ENCODE measurements around the gene CTBP1. TPM values are rescaled to one million over a fixed set of nuclear protein-coding genes. Genes with fewer than 3 reads are reported as not detected.

CTBP1 gene
- polyA plus RNA-seq, 5 donors, result 81.1 to 178 (median 115) TPM

DNA sequence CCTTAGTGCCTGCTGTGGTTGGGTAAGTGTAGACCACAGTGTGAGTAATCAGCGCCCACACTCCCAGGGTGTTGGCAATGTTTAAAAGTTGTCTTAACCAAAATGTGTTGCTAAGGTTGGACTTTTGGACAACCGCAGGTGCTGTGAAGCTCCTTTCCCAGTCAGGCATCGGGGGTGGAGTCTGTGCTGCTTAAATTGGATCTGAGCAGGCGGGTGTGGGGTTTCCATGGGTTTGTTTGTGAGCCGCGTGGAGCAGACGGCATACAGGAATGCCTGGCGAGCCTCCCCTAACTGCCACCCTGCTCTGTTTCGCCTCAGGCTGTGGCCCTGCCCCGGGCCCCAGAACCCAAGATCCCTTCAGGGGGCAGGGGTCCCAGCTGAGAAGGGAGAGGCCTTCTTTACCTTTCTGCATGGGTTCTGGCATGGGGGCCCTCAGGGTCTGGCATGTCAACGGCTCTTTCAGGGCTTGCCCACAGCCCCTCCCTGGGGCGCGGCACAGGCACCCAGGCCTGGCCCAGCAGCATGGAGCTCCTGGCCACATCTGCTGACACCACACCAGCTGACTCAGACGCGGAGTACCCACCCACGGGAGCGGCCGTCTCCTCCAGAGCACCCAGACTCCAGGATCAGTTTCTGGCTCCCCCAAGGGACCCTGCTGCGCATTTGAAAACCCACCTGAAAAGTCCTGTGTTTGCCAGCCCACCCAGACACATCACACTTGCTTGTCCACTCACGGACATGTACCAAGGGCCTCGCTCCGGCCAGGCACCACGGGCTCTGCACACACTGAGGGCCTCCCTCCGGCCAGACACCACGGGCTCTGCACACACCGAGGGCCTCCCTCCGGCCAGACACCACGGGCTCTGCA, 71.4 kb downstream of the CTBP1 start:
- DNase-seq, result no peak

DNA sequence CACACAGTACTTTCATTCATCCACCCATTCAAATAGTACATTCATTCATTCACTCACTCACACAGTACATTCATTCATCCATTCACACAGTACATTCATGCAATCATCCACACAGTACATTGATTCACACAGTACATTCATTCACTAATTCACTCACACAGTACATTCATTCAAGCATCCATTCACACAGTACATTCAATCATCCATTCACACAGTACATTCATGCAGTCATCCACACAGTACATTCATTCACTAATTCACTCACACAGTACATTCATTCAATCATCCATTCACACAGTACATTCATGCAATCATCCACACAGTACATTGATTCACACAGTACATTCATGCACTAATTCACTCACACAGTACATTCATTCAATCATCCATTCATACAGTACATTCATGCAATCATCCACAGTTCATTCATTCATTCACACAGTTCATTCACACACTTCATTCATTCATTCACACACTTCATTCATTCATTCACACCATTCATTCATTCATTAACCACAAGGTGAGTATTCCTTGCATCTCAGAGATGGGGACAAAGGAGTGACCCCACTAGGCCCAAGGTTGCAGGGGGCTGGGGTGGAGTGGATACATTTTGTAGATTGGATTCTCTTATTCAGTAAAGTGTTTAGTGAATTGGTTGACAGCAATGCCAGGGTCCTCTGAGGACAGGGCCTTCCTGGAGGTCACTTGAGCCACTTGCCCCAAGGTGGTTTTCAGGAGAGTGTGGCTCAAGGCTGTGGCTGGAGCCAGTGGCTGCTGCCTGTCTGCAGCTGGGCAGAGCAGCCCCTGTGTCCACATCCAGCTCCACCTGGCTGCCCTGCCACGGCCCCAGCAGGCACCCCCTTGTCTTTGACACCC, 72.3 kb downstream of the CTBP1 start:
- DNase-seq, result no peak

DNA sequence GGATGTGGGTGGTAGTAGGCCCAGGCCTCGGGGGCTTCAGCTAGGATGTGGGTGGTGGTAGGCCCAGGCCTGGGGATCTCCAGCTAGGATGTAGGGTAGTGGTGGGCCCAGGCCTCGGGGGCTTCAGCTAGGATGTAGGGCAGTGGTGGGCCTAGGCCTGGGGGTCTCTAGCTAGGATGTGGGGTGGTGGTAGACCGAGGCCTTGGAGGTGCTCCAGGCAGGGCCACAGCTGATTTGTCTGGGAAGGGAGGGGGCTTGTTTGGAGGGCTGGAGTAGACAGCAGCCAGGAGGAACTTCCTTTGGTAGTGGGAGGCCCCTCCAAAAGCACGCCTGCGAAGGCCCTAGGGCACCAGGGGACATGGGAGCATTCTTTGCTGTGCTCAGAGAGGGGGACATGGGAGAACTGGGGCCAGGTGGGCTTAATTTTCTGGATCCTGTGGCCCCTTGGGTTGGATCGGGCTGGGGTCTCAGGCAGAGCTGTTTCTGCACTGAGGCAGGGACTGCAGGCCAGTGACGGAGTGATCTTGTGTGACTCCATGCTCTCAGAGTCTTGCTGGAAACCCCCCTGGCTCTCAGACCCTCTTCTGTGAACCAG, 73.2 kb downstream of the CTBP1 start:
- DNase-seq, result no peak

DNA sequence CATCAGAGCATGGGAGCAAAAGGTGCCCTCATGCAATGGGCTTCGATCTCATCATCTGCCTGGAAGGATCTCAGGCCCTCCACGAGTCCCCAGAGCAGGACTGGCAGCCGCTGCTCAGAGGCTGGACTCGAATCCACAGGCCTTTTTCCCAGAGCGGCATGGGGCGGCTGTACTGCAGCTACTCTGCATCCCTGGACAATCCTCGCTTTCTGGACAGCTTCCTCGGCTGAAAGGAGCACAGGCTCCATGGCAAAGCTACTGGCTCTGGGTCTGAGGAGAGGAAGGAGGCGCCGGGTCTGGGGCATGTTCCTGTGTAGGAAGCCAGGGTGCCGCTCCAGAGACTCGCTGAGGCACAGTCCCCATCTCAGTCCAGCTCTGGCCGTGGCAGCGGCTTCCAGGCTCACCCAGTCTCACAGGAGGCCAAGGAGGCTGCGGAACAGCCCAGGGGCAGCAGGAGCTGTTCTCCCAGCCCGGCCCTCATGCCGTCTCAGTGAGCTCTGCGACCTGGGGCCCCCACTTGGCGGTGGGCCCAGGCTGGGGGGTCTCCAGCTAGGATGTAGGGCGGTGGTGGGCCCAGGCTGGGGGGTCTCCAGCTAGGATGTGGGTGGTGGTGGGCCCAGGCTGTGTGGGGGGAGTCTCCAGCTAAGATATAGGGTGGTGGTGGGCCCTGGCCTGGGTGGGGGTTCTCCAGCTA, 73.8 kb downstream of the CTBP1 start:
- no peak for DNase-seq

DNA sequence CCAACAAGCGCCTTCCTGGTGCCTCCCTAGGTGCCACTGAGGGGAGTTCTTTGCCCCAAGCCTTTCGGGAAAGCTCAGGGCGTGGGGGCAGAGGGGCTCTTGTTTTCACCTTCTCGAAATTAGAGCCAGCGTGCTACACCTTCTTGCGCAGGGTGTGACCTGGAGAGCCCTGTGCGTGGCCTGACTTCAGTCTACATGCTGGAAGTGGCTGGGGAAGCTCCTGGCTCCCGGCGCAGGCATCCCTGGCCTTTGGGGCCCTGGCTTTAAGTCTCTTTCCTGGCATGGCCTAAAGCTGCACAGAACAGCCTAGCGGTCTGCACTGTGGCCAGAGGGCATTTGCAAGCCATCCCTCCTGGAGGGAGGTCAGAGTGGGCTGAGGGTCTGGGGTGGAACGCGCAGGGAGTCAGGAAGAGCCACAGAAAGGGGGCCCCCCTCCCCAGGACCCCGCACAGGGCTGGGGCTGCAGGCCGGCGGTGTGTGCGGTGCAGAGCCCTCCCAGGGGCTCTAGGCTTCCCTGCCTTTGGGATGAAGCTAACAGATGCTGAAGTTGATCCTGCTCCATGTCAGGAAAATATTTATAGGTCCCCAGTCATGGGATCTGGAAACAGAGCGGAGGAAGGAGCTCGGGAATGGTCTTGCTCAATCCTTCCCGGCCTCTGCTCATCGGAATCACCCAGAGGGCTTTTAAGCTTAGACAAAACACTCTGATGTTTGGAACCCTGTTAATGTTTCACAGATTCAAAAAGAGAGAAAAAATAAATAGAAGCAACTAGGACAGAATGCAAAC, 75.8 kb downstream of the CTBP1 start:
- no peak for DNase-seq

DNA sequence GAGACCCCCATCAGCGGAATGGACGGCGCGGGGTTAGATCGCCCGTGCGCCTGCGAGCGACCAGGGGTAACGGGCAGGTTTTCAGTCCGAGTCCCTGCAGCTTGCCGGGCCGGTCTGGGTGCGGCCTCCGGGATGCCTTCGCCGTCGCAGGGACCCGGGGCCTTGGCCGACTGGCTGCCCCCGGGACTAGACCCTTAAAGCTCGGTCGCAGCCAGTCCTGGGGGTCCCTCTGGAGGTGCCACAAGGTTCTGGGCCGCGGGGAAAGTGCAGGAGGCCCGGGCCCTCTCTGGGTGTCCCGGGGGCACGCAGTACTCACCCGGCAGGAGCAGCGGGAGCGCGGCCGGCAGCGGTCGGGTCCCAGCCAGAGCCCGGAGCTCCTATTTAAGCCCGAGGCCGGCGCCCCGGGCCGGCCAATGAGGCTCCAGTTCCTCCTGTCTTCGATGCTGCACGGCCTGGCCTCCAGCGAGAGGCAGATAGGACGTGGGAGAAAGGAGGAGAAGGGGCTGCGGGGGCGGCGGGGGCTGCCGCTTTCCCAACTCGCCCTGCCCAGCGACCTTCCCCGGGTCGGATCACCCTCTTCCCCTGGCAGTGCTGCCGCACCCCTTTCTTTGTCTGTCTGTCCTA, 76.6 kb downstream of the CTBP1 start, which contains the start of gene SPON2:
SPON2 (minus strand) TSS at position 356 of the 624 bp plus-strand sequence.
- no peak for DNase-seq

DNA sequence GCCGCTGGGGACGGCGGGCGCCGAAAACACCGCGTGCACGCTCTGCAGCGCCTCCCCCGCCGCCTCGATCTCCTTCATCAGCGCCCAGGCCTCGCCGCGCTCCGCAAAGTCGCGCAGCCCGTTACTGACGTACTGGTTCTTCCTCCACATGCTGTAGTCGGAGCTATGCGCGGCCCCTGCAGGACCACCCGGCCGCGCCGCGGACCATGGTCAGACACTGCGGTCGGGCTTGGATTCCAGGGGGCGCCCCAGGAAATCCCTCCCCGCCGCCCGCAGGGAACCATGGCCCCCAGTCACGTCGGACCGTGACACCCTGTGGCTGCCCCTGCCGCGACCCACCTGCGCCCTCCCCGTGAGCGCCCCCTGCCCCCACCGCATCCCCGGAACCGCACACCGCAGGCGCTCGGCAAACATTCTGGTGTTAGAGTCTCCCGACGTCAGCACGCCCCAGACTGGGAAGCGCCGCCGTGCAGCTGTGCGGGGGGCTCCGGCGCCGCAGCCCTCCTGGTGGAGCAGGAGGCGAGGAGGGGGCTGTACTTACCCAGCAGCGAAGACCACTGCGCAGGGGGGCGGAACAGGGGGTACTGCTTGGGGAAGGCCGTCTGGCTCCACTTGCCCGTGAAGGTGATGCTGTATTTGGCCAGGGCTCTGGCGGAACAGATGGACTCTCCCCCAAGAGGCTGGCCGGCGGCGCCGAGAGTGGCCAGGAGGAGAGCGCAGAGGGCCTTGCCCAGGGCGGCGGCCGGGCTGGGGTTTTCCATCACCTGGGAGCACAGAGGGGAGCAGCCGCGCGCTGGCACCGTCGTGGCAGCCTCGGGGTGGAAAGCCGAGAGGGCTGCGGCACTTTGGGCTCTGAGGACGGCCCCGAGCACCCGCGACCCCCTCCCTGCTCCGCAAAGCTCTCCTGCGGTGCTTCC, 77.4 kb downstream of the CTBP1 start:
- no peak for DNase-seq

DNA sequence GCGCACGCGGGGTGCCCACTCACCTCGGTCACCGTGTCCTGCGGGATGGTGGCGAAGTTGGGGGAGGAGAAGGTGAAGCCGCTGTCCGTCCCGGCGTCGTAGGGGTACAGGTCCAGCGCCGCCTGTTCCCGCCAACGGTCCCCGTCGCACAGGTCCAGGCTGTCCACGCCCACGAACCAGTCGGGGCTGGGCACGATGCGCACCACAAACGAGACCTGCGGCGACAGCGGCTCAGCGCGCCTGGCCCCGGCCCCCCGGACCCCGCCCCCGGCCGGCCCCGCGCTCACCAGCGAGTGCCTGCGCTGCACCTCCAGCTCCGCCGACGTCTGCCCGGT, 78.0 kb downstream of the CTBP1 start:
- no peak for DNase-seq

DNA sequence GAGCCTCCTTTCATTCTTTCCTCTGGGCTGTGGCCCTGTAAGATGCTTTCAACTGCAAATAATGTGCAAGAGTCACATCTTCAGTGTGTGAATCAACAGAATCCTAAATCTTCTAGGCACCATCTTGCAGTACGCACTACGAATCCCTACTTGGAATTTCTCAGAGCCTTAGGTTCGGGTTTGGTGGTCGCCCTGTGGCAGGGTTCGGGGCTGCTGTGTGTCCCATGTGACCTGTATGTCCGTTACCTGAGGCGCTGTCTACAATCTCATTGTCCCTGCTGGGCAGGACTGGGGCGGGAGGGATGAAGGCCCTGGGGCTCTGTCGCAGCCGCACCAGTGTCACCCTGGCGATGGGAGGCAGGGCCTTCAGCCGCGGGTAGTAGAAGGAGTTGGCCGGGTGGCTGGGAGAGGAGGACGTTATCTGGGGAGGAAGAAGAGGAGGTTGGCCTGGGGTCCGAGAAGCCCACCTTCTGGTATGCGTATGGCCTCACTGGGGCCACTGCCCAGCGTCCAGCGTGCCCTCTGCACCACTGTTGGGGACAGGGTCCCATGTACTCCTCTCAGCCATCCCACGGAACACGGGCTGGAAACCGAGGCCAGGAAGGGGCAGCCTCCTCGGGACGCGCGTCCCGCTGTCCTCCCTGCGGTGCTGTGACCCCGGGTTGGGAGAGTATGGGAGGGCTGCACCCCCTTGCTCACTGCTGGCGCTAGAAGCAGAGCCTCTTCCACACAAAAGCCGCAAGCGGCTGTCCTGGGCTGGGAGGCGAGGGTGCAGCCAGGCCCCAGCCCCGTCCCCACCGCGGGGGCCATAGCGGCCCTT, 78.6 kb downstream of the CTBP1 start:
- no peak for DNase-seq

DNA sequence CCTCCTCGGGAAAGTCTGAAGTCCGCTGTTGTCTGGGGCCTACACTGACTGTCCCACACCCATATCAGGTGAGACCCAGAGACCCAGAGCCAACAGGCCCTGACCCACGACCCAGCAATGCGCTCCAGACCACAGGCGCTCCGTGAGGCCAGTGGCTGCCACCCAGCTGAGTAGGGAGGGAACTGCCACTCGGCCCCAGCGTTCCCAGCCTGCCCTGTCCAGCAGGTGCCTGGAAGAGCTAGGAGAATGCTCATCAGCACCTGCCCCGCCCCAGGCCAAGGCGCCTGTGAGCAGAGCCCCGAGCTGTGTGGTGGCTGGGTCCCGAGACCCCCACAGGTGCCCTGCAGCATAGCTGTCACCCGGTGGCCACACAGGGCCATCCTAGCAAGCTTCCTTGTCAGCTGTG, 79.2 kb downstream of the CTBP1 start:
- DNase-seq, result no peak

DNA sequence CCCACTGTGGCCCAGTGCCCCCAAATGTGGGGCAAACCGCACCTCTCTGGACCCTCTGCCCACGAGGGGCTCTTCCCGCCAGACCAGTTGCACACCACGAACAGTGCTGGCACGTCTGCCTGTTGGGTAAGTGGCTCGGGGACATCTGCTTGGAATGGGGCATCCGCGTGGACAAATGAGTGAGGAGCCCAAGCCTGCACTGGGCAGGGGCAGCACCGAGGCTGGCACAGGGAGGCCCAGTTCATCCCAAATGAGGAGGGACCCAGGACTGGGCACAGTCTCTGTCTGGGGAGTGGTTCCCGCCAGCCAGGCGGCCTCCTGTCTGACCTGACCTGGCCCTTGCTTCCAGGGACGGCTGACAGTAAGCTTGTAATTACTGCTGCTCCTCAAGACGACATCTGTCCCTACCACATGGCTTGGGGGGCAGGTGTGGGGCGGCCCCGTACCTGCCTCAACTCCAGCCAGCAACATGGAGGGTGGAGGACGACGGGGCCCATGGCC, 79.7 kb downstream of the CTBP1 start:
- DNase-seq, result no peak

DNA sequence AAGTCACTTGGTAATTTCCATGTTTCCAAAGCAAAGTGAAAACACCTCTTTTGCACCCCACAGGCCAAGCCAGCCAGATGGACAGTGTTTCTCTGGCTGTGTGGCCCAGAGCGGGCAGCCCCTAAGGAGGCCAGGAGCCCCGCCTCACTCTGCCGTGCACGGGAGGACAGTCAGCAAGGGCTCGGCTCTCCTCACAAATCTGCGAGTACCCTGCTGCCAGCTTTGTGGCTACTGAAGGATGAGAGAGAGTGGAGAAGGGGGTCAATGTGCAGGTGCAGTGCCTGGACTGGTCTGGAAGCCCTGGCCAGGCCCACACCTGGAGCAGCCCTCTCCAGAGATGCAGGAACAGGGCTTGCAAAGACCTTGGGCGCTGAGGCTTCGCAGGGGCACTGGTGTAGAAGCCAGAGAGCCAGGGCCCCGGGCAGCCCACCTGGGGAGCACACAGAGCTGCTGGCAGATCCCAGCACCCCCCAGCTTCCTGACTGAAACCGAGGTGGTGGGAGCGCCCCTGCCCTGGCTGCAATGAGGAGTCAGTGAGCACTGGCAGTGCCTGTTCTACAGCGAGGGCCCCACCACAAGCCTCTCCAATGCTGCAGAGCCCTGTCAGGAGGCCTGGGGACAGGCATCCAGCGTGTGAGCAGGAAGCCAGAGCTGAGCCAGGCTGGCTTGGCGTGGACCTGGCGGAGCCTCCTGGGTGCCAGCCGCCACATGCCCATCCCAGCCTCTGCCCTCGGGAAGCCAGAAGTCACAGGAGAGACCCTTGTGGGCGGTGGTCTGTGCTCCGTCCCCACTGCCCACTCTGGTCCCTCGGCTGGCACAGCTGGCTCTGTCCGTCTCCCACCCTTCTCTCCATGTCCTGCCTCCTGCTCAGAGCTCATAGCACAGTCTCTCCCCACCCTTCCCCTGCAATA, 80.5 kb downstream of the CTBP1 start:
- DNase-seq, result no peak

DNA sequence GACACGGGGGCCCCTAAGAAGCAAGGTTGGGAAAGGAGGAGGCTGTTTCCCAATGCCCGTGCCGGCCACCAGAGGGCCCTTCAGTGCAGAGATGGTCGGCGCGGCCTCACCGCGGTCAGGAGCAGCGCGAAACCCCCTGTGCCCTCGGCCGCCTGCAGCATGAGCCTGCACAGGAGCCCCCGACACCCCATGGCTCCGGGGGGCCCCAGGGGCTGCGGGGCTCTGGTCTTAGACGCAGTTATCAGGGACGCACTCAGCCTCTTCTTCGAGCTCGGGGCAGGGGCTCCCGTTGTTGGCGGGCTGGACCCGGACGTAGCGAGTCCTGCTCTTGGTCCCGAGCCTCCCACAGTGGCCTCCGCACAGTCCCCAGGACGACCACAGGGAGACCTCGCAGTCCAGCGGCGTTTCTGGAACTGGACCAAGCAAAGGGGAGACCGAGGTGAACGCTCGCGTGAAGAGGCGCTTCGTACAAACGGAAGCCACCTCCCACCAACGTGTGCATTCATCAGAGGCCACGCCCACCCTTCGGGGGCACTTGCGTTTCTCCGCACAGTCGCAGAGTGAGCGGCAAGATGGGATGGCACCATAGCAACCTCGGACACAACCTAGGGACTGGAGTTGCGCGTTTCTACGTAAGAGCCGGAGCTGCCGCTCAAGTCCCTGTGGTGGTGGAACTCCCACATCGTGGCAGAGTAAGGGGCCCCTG, 81.5 kb downstream of the CTBP1 start:
- DNase-seq, result peak; percentile 75 to 78

DNA sequence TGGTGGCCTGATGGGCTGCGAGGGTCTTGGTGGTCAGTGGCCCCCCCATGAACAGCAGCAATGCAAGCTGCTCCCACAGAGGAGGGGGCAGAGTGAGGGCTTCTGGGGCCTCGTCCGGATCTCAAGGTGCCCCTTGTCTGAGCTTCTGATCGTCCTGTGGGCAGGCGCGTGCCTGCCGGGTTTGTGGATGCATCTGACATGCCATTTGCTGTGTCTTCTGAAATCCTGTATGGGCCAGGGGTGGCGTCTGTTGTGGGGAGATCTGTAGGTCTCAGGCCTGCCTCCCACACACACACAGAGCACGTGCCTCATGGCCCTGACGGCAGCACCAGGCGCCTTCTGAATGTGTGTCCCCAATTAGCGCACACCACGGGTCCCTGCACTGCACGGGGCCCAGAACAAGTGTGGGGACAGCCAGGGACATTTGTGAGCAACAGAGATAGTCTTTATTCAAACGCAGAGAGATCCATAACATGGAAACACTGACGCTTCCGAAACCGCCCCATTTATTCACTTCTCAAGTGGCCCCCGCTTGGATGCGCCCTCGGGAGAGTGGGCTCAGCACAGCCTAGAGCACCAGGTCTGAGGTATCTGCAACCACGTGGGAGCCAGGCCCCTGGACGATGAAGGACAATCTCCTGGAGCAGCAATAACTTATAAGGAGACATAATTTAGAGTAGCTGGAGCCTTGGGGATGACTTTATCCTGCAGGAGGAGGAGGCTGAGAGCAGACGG, 82.3 kb downstream of the CTBP1 start:
- DNase-seq, result no peak

DNA sequence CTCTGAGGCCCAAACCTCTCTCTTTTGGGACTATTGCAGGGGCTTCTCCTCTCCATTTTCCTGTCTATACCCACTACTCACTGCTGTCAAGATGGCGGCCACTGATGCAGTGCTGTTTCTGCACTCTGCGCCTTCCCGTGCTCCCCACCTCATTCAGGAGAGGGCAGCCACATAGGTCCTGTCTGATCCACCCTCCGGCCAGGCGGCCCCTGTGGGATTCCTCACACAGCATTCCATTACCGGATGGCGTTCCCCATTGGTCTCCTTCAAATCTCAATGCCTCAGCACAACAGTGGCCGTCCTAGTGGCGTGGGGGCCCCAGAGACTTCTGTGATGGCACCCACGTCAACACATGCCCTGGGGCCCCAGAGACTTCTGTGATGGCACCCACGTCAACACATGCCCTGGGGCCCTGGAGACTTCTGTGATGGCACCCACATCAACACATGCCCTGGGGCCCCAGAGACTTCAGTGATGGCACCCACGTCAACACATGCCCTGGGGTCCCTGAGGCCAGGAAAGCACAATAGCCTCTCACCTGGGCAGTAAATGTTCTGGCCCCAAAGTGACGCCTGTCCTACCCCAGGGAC, 83.9 kb downstream of the CTBP1 start:
- no peak for DNase-seq

All from right lung (tissue), 5 donors.